GM12873 (cell line): ENCODE results near the gene ARHGEF39.

Experiments
- CTCF ChIP-seq: IDR thresholded peaks from 2 replicates; pipeline ENCODE4 v1.5.1; 2012; ENCODE audit warnings: low read depth, mild to moderate bottlenecking, moderate library complexity, low read length, control low read depth; ENCODE audit not compliant: insufficient read depth; ENCODE audit errors: missing control alignments

ARHGEF39 gene

GRCh38 chr9:35646533-35647265 lies 18.3 kb downstream of the ARHGEF39 start:
- peak; percentile 95 for TF ChIP-seq CTCF

- TF ChIP-seq CTCF, result no peak
Measured at GRCh38 chr9:35646153-35646532, 18.9 kb downstream of the ARHGEF39 start.

- no peak for TF ChIP-seq CTCF
Measured at GRCh38 chr9:35643046-35643445, 21.9 kb downstream of the ARHGEF39 start.

GRCh38 chr9:35639631-35640030 lies 25.4 kb downstream of the ARHGEF39 start:
- no peak for TF ChIP-seq CTCF

- no peak for TF ChIP-seq CTCF
Measured at GRCh38 chr9:35636135-35636876, 28.7 kb downstream of the ARHGEF39 start.

- TF ChIP-seq CTCF, result no peak
Measured at GRCh38 chr9:35635730-35636129, 29.3 kb downstream of the ARHGEF39 start.

GRCh38 chr9:35629597-35629996 lies 35.4 kb downstream of the ARHGEF39 start:
- no peak for TF ChIP-seq CTCF
